ENCODE results near the gene ATAD3B. TPM values are rescaled to one million over a fixed set of nuclear protein-coding genes. Genes with fewer than 3 reads are reported as not detected.
"Not testable (repeated sequence)": the region's sequence is repeated elsewhere in the genome, so short reads cannot be mapped to it uniquely, and the experiment has no call there.

The ATAD3B gene
- total RNA-seq, 1 donor from 2014 or later, result 31.4 TPM

- not testable (repeated sequence) for DNase-seq (ENCODE audit: low read depth); H3K4me3 ChIP-seq (ENCODE audit: low read depth, low read length); H3K36me3 ChIP-seq (ENCODE audit: control insufficient read depth, insufficient read depth, low read length); H3K27me3 ChIP-seq (ENCODE audit: control insufficient read depth, insufficient read depth, low read length)
Measured at GRCh38 chr1:1459711-1460110, 11.9 kb upstream of the ATAD3B start.

DNA sequence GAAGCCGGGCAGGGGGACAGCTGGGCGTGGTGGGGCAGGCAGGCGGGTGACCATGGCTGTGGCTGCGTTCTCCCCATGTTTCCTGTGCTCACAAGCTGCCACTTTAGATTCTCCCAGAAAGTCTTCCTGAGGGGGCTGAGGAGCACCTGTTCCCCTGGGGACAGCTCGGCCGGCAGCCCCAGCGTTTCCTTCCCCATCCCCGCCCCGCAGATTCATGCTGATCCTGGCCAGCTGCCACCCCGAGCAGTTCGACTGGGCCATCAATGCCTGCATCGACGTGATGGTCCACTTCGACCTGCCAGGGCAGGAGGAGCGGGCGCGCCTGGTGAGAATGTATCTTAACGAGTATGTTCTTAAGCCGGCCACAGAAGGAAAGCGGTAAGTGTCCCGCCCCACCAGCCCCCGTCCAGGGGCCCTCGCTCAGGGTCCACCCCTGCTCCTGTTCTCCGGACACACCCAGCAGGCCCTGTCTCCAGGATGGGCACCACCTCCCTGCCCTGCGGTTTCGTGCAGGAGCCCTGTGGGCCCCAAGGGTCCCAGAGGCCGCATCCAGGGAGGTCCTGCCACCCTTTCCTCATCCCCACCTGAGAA is 10.9 kb upstream of the ATAD3B start:
- DNase-seq (ENCODE audit: low read depth), result no peak
- H3K27me3 ChIP-seq (ENCODE audit: control insufficient read depth, insufficient read depth, low read length), result no peaks in the 10 kb centered on the region
- no peak overlapping the region for H3K4me3 ChIP-seq (ENCODE audit: low read depth, low read length)
- no peak for TF ChIP-seq CTCF (IDR thresholded peaks at IDR 0.05; ENCODE audit: insufficient read depth, low read length, poor library complexity, severe bottlenecking)
- no peaks in the 10 kb centered on the region for H3K36me3 ChIP-seq (ENCODE audit: control insufficient read depth, insufficient read depth, low read length)

DNA sequence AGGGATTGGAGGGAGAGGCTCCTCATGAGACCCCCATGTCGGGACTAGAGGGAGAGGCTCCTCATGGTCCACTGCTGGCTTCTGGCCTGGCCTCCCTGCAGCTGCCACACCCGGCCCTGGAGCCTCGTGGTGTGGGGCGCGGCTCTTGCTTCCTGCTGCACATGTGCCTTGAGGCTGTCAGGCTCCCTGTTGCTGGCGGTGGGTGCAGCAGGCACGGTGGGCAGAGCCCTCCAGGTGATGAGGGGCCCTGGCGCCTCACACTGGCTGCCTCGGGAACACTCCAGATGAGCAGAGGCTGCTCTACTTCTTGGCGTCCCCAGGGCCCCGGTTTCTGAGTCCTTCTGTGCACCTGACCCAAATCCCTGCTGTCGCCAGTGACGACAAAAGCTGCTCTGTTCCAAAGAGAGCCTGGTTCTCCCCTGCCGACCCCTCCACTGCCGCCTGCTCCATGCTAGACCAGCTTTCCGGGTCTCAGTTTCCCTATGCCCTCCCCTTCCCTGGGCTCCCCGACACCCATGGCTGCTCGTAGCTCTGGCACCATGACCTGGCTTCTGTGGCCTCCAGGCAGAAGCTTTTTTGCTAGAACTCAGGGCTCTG is 9.7 kb upstream of the ATAD3B start:
- DNase-seq (ENCODE audit: low read depth), result no peak
- H3K27me3 ChIP-seq (ENCODE audit: control insufficient read depth, insufficient read depth, low read length), result no peaks in the 10 kb centered on the region
- H3K4me3 ChIP-seq (ENCODE audit: low read depth, low read length), result no peak overlapping the region
- no peak for TF ChIP-seq CTCF (IDR thresholded peaks at IDR 0.05; ENCODE audit: insufficient read depth, low read length, poor library complexity, severe bottlenecking)
- H3K36me3 ChIP-seq (ENCODE audit: control insufficient read depth, insufficient read depth, low read length), result no peaks in the 10 kb centered on the region

DNA sequence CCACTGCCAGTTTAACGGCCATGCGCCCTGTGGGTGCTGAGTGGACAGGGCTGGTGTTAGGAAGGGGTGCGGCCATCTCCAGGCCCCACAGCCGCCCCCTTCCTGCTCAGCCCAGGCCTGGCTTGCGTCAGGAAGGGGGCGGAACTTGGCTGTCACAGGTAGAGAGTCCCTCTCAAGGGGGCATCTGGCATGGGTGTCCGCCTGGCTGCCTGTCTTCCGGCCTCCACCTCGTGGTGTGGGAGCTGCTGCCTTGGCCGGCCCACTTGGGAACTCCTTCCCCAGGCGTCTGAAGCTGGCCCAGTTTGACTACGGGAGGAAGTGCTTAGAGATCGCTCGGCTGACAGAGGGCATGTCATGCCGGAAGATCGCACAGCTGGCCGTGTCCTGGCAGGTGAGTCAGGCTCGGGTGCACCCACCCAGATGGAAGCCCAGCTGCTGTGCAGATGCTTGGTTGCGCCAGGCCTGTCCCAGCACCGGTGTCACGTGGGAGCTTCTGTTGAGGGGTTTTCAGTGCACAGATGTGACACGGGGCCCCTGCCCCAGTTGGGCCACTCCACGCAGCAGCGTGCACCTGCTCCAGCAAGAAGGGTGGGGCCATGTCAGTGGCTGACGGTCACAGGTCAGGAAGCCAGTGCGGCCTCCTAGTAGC is 9.1 kb upstream of the ATAD3B start:
- Histone ChIP-seq H3K4me3 (ENCODE audit: low read depth, low read length) (no peak overlapping the region), H3K36me3 (ENCODE audit: control insufficient read depth, insufficient read depth, low read length) (no peaks in the 10 kb centered on the region), H3K27me3 (ENCODE audit: control insufficient read depth, insufficient read depth, low read length) (no peaks in the 10 kb centered on the region)
- TF ChIP-seq CTCF (IDR thresholded peaks at IDR 0.05; ENCODE audit: insufficient read depth, low read length, poor library complexity, severe bottlenecking), result no peak
- no peak for DNase-seq (ENCODE audit: low read depth)

- TF ChIP-seq CTCF (IDR thresholded peaks at IDR 0.05; ENCODE audit: insufficient read depth, low read length, poor library complexity, severe bottlenecking), result no peak
- H3K36me3 ChIP-seq (ENCODE audit: control insufficient read depth, insufficient read depth, low read length), result no peaks in the 10 kb centered on the region
- DNase-seq (ENCODE audit: low read depth), result no peak
- H3K27me3 ChIP-seq (ENCODE audit: control insufficient read depth, insufficient read depth, low read length), result no peaks in the 10 kb centered on the region
- H3K4me3 ChIP-seq (ENCODE audit: low read depth, low read length), result no peak overlapping the region
Measured at GRCh38 chr1:1463312-1463711, 8.3 kb upstream of the ATAD3B start.

DNA sequence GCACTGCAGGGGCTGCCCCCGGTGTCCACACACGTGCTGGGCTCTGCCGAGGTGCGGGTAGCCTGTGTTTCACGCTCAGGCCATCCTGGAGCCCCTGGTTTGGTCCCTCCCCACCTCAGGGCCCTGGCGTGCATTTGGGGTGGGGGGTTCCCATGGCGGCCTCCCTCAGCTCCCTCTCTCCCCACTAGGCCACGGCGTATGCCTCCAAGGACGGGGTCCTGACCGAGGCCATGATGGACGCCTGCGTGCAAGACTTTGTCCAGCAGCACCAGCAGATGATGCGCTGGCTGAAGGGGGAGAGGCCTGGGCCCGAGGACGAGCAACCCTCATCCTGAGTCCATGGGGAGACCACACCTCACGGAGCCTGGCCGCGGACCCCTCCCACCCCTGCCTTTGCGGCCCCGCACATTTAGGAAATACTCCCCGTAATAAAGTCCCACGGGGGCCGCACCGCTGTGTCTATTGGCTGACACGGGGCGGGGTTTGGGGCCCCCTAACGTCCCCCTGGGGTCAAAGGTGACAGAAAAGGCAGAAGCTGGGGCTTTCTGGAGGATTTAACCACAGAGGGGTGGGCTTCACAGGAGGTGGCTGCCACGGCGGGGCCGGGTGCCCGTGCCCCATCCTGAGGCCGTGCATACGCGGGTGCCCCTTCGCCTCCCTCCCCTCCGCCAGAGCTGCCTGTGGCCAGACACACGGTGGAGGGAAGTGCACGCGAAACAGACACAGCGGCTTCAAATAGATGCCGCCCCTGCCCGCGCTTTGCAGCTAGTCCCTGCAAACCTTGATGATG is 3.2 kb upstream of the ATAD3B start:
- not testable (repeated sequence) for H3K4me3 ChIP-seq (ENCODE audit: low read depth, low read length); DNase-seq (ENCODE audit: low read depth); H3K27me3 ChIP-seq (ENCODE audit: control insufficient read depth, insufficient read depth, low read length); H3K36me3 ChIP-seq (ENCODE audit: control insufficient read depth, insufficient read depth, low read length)

Measured in kidney epithelial cell (primary cell).